Measurements from ENCODE around the gene PPM1N.

DNA sequence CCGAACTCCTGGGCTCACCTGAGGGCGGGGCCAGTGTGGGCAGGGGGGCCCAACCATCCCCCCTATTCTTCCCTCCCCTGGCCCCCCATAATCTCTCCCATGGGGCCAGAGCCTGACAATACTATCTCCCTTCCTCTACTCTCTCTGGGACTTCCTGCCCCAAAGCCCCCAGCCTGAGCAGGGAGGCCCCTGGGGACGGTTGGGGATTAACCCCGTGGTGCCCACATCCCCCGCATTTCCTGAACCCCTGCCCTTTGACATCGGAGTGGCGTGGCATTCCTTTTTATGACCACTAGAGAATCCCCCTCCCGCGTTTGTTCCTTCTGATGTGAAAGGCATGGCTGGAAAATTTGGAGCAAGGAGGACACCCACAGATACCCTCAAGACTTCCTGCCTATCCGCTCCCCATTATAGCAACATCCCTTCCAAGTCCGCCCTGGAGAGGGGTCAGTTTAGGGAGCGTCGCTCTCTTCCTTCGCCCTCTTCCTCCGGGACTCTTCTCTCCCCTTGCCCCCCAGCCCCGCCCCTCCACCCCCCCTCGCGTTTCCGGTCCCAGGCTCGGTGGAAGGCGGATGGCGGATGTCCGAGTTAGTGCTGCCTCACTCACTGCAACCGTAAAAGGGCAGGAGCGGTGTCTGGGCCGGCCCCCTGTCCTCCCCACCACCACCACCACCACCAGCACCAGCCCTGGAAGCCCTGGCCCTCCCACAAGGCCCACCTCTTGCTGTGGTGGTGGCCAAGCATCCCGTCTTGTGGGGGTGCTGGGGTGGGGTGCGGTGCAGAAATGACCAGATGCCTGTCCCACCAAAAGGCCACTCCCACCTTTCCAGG is 10.8 kb downstream of the PPM1N start:
- TF ChIP-seq TAF1 (IDR thresholded peaks at IDR 0.05; ENCODE audit: borderline replicate concordance, low read depth, low read length) (0 out of 2 replicates have a peak, but pooled peaks have one; percentile 2), POLR2A (IDR thresholded peaks at IDR 0.05; ENCODE audit: low read depth, low read length) (peak; percentile 61), POLR2AphosphoS5 (IDR thresholded peaks at IDR 0.05; ENCODE audit: low read depth, low read length) (no peak)

All from GM12892 (cell line).